HUES6 (cell line): ENCODE data around the gene PLA2G2F.
A peak's percentile ranks its signal among the peaks of the same experiment; 100 is the strongest.

Source experiments
- H3K27ac ChIP-seq: 2 replicates; pipeline ENCODE4 v1.7.0; 2013; ENCODE audit warnings: low read depth, mild to moderate bottlenecking, low read length, inconsistent platforms
- H3K27me3 ChIP-seq: 2 replicates; pipeline ENCODE4 v1.6.1; 2013; ENCODE audit warnings: low read length; ENCODE audit not compliant: control insufficient read depth, insufficient read depth
- H3K36me3 ChIP-seq: 2 replicates; pipeline ENCODE4 v1.6.1; 2013; ENCODE audit warnings: low read length; ENCODE audit not compliant: control insufficient read depth, insufficient read depth
- H3K4me1 ChIP-seq: 2 replicates; pipeline ENCODE4 v1.6.1; 2013; ENCODE audit warnings: low read length; ENCODE audit not compliant: control insufficient read depth, insufficient read depth
- H3K4me3 ChIP-seq: 2 replicates; pipeline ENCODE4 v1.5.1; 2013; ENCODE audit warnings: low read depth, low read length
- H3K9ac ChIP-seq: one replicate; pipeline ENCODE4 v1.6.1; 2013; ENCODE audit warnings: mild to moderate bottlenecking, low read length
- H3K9me3 ChIP-seq: 2 replicates; pipeline ENCODE4 v1.6.1; 2013; ENCODE audit warnings: low read depth, low read length; ENCODE audit not compliant: control insufficient read depth, insufficient read depth

Gene PLA2G2F

GRCh38 chr1:20185834-20186782 lies 47.0 kb downstream of the PLA2G2F start, which contains the start of the genes PLA2G2C and UBXN10:
TSS of gene PLA2G2C (minus strand) at chr1:20186518. CDS start at chr1:20177363, 9,155 bp downstream.
TSS of gene UBXN10 (plus strand) at chr1:20186096. CDS start at chr1:20190562, 4,466 bp downstream.
- H3K9me3 ChIP-seq: no peaks in the 10 kb centered on the region
- H3K4me3 ChIP-seq: peak within 1 kb of the TSS; percentile 76
- peak within 1 kb of the TSS; percentile 82; the same call in 1 of the 2 replicates for H3K27ac ChIP-seq
- H3K36me3 ChIP-seq: no peaks in the 10 kb centered on the region
- peak within 1 kb of the TSS; percentile 91 for H3K9ac ChIP-seq
- H3K27me3 ChIP-seq: peaks cover 29% of the 10 kb centered on the region
- peaks cover 21% of the 10 kb centered on the region; the same call in 1 of the 2 replicates for H3K4me1 ChIP-seq

GRCh38 chr1:20187103-20187812 lies 48.1 kb downstream of the PLA2G2F start:
- Histone ChIP-seq H3K27me3 (peaks cover 32% of the 10 kb centered on the region), H3K4me1 (peaks cover 21% of the 10 kb centered on the region; the same call in 1 of the 2 replicates), H3K4me3 (no peak overlapping the region), H3K27ac (no peak overlapping the region), H3K36me3 (no peaks in the 10 kb centered on the region), H3K9ac (no peak overlapping the region), H3K9me3 (no peaks in the 10 kb centered on the region)

- Histone ChIP-seq H3K9me3 (no peaks in the 10 kb centered on the region), H3K27ac (no peak overlapping the region), H3K4me3 (no peak overlapping the region), H3K4me1 (peaks cover 21% of the 10 kb centered on the region; the same call in 1 of the 2 replicates), H3K27me3 (peaks cover 31% of the 10 kb centered on the region), H3K36me3 (no peaks in the 10 kb centered on the region), H3K9ac (no peak overlapping the region)
Observed at GRCh38 chr1:20187813-20188454, 48.8 kb downstream of the PLA2G2F start.

GRCh38 chr1:20188455-20188817 lies 49.3 kb downstream of the PLA2G2F start:
- H3K4me3 ChIP-seq: no peak overlapping the region
- H3K27ac ChIP-seq: no peak overlapping the region
- peaks cover 29% of the 10 kb centered on the region for H3K27me3 ChIP-seq
- no peaks in the 10 kb centered on the region for H3K36me3 ChIP-seq
- H3K9ac ChIP-seq: no peak overlapping the region
- peaks cover 21% of the 10 kb centered on the region; the same call in 1 of the 2 replicates for H3K4me1 ChIP-seq
- no peaks in the 10 kb centered on the region for H3K9me3 ChIP-seq

- H3K9ac ChIP-seq: no peak overlapping the region
- H3K4me1 ChIP-seq: peaks cover 28% of the 10 kb centered on the region
- H3K27ac ChIP-seq: no peak overlapping the region
- peaks cover 25% of the 10 kb centered on the region for H3K27me3 ChIP-seq
- H3K9me3 ChIP-seq: no peaks in the 10 kb centered on the region
- no peak overlapping the region for H3K4me3 ChIP-seq
- H3K36me3 ChIP-seq: no peaks in the 10 kb centered on the region
Observed at GRCh38 chr1:20189664-20190063, 50.5 kb downstream of the PLA2G2F start.

GRCh38 chr1:20190256-20191160 lies 51.4 kb downstream of the PLA2G2F start:
- no peaks in the 10 kb centered on the region for H3K36me3 ChIP-seq
- H3K27me3 ChIP-seq: peaks cover 17% of the 10 kb centered on the region
- no peaks in the 10 kb centered on the region for H3K9me3 ChIP-seq
- H3K27ac ChIP-seq: no peak overlapping the region
- H3K4me3 ChIP-seq: no peak overlapping the region
- H3K4me1 ChIP-seq: peaks cover 26% of the 10 kb centered on the region
- no peak overlapping the region for H3K9ac ChIP-seq

- no peaks in the 10 kb centered on the region for H3K9me3 ChIP-seq
- no peak overlapping the region for H3K27ac ChIP-seq
- H3K36me3 ChIP-seq: no peaks in the 10 kb centered on the region
- H3K9ac ChIP-seq: no peak overlapping the region
- no peak overlapping the region for H3K4me3 ChIP-seq
- H3K4me1 ChIP-seq: peaks cover 24% of the 10 kb centered on the region
- H3K27me3 ChIP-seq: peaks cover 15% of the 10 kb centered on the region
Observed at GRCh38 chr1:20191266-20191825, 52.2 kb downstream of the PLA2G2F start.

- Histone ChIP-seq H3K4me1 (peaks cover 15% of the 10 kb centered on the region), H3K27me3 (peaks cover 9% of the 10 kb centered on the region), H3K27ac (no peak overlapping the region)
Observed at GRCh38 chr1:20192364-20192763, 53.2 kb downstream of the PLA2G2F start.

GRCh38 chr1:20192871-20193411 lies 53.8 kb downstream of the PLA2G2F start:
- Histone ChIP-seq H3K27ac (no peak overlapping the region), H3K4me1 (peaks cover 14% of the 10 kb centered on the region), H3K4me3 (no peak overlapping the region), H3K9ac (no peak overlapping the region), H3K27me3 (peaks cover 8% of the 10 kb centered on the region), H3K36me3 (no peaks in the 10 kb centered on the region), H3K9me3 (no peaks in the 10 kb centered on the region)

More at GRCh38 chr1:20192364-20192763, 53.2 kb downstream of the PLA2G2F start:
- Histone ChIP-seq H3K36me3 (no peaks in the 10 kb centered on the region), H3K9ac (no peak overlapping the region), H3K9me3 (no peaks in the 10 kb centered on the region), H3K4me3 (no peak overlapping the region)
